ENCODE measurements around the gene AMPH. TPM values are rescaled to one million over a fixed set of nuclear protein-coding genes. Genes with fewer than 3 reads are reported as not detected.
A peak's percentile ranks its signal among the peaks of the same experiment; 100 is the strongest.

The AMPH gene
- total and polyA plus RNA-seq, 11 donors = 0.46 to 5.3 (median 3.1) TPM

DNA sequence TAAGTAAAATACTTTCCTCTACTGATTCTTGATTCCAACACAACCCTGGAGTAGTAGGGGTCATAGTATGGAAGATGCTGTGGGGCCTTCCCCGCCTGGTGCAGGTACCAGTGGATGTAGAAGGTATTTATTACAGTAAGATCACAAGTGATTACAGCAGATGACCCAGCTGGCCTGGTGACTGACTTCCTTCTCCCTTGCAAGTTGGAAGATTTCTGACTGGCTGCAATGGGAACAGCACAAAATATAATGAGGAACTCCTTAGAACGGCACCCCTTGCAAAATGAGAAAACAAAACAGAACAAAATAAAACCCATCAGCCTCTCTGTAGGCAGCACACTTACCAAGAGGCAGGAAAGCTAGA is 296.1 kb downstream of the AMPH start:
- H3K27ac ChIP-seq = peak overlapping the region in 6 of 12 donors; percentile 23 to 90 (median 36)
- WGBS, 4 donors = 68 to 83% (median 73%) methylated on average over 2 of the region's 2 CpGs
- peaks cover 0 to 28% (median 4%) of the 10 kb centered on the region in 12 donors for H3K4me1 ChIP-seq
- ATAC-seq = peak in 3 of 4 donors; percentile 12 to 57 (median 37)
- H3K27me3 ChIP-seq = no peaks in the 10 kb centered on the region
- TF ChIP-seq POLR2A (IDR thresholded peaks at IDR 0.05) = no peak
- TF ChIP-seq, protein P1, sequence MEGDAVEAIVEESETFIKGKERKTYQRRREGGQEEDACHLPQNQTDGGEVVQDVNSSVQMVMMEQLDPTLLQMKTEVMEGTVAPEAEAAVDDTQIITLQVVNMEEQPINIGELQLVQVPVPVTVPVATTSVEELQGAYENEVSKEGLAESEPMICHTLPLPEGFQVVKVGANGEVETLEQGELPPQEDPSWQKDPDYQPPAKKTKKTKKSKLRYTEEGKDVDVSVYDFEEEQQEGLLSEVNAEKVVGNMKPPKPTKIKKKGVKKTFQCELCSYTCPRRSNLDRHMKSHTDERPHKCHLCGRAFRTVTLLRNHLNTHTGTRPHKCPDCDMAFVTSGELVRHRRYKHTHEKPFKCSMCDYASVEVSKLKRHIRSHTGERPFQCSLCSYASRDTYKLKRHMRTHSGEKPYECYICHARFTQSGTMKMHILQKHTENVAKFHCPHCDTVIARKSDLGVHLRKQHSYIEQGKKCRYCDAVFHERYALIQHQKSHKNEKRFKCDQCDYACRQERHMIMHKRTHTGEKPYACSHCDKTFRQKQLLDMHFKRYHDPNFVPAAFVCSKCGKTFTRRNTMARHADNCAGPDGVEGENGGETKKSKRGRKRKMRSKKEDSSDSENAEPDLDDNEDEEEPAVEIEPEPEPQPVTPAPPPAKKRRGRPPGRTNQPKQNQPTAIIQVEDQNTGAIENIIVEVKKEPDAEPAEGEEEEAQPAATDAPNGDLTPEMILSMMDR (IDR thresholded peaks at IDR 0.05) = no peak
- no peak for DNase-seq
- intact Hi-C loops (cut with DNase I) = no loop called here
- peak overlapping the region in 3 of 12 donors; percentile 11 to 48 (median 29) for H3K4me3 ChIP-seq
- H3K9me3 ChIP-seq = no peaks in the 10 kb centered on the region
- H3K36me3 ChIP-seq = no peaks in the 10 kb centered on the region

GRCh38 chr7:38334163-38334562 is 297.0 kb downstream of the AMPH start:
- ATAC-seq (no peak), DNase-seq (no peak)
- Histone ChIP-seq H3K27me3 (no peaks in the 10 kb centered on the region), H3K9me3 (no peaks in the 10 kb centered on the region), H3K36me3 (no peaks in the 10 kb centered on the region), H3K27ac (peak overlapping the region in 1 of 12 donors; percentile 90), H3K4me3 (peak overlapping the region in 1 of 12 donors; percentile 48), H3K4me1 (peaks cover 0 to 28% (median 4%) of the 10 kb centered on the region in 12 donors)
- no peak for TF ChIP-seq POLR2A (IDR thresholded peaks at IDR 0.05)
- TF ChIP-seq, protein P1 (IDR thresholded peaks at IDR 0.05) = no peak
- intact Hi-C loops (cut with DNase I) = no loop called here
